Measurements from ENCODE around the gene RAB40C. TPM values are rescaled to one million over a fixed set of nuclear protein-coding genes. Genes with fewer than 3 reads are reported as not detected.

RAB40C gene
- total RNA-seq, 5 donors from 2014 or later (not counting 1 experiment from before 2014, with no cell fraction given) = 14.1 to 28.0 (median 24.4) TPM

GRCh38 chr16:575354-576196 lies 14.3 kb upstream of the RAB40C start:
- CTCF ChIA-PET = no interaction called here
- Histone ChIP-seq H3K27me3 (replicated peaks in 1 of 2; ENCODE audit: control insufficient read depth in 2 of 2, extremely low read depth in 1 of 2, insufficient read depth in 2 of 2, low read length in 1 of 2) (no peaks in the 10 kb centered on the region), H3K4me3 (ENCODE audit: control insufficient read depth in 1 of 2, extremely low read depth in 1 of 2, low read length in 1 of 2) (no peak overlapping the region), H3K9me3 (no peaks in the 10 kb centered on the region), H3K27ac (ENCODE audit: low read length) (no peak overlapping the region), H3K36me3 (ENCODE audit: control insufficient read depth in 2 of 2, extremely low read depth in 1 of 2, insufficient read depth in 1 of 2, low read length in 1 of 2) (peaks cover 2 to 8% of the 10 kb centered on the region in 2 donors), H3K4me1 (ENCODE audit: control insufficient read depth in 1 of 2, extremely low read depth in 1 of 2, insufficient read depth in 2 of 2, low read length in 2 of 2) (peaks cover 1 to 18% of the 10 kb centered on the region in 2 experiments)
- no peak overlapping the region for H3K27ac Mint-ChIP-seq
- H3K4me1 Mint-ChIP-seq = peaks cover 15 to 20% (median 16%) of the 10 kb centered on the region in 3 donors
- no peaks in the 10 kb centered on the region for H3K27me3 Mint-ChIP-seq
- H3K36me3 Mint-ChIP-seq = no peaks in the 10 kb centered on the region
- H3K4me3 Mint-ChIP-seq = no peak overlapping the region
- no peak for ATAC-seq (replicated peaks in 1 of 4)
- H3K9me3 Mint-ChIP-seq = no peaks in the 10 kb centered on the region
- POLR2A ChIA-PET = no interaction called here
- 93% methylated on average over 31 of the region's 36 CpGs for WGBS (ENCODE audit: insufficient coverage)
- no peak for DNase-seq

GRCh38 chr16:576197-576822 lies 13.6 kb upstream of the RAB40C start:
- Mint-ChIP-seq H3K36me3 (no peaks in the 10 kb centered on the region), H3K4me1 (peaks cover 7 to 12% (median 9%) of the 10 kb centered on the region in 3 donors), H3K27ac (no peak overlapping the region), H3K27me3 (no peaks in the 10 kb centered on the region), H3K9me3 (no peaks in the 10 kb centered on the region), H3K4me3 (no peak overlapping the region)
- Histone ChIP-seq H3K36me3 (ENCODE audit: control insufficient read depth in 2 of 2, extremely low read depth in 1 of 2, insufficient read depth in 1 of 2, low read length in 1 of 2) (peaks cover 2 to 8% of the 10 kb centered on the region in 2 donors), H3K9me3 (no peaks in the 10 kb centered on the region), H3K4me1 (ENCODE audit: control insufficient read depth in 1 of 2, extremely low read depth in 1 of 2, insufficient read depth in 2 of 2, low read length in 2 of 2) (peaks cover 0 to 10% of the 10 kb centered on the region in 2 experiments), H3K4me3 (ENCODE audit: control insufficient read depth in 1 of 2, extremely low read depth in 1 of 2, low read length in 1 of 2) (no peak overlapping the region), H3K27ac (ENCODE audit: low read length) (no peak overlapping the region), H3K27me3 (replicated peaks in 1 of 2; ENCODE audit: control insufficient read depth in 2 of 2, extremely low read depth in 1 of 2, insufficient read depth in 2 of 2, low read length in 1 of 2) (no peaks in the 10 kb centered on the region)
- ChIA-PET POLR2A (no interaction called here), CTCF (interaction anchor here in 1 of 2 donors (0.6 kb wide), 1 partner anchor 184 kb away, joined by 6 read pairs; no protein-coding TSS in a partner anchor)
- DNase-seq (no peak), ATAC-seq (replicated peaks in 1 of 4) (no peak)
- 90% methylated on average over 21 of the region's 21 CpGs for WGBS (ENCODE audit: insufficient coverage)

- Mint-ChIP-seq H3K27me3 (no peaks in the 10 kb centered on the region), H3K27ac (no peak overlapping the region), H3K36me3 (no peaks in the 10 kb centered on the region), H3K9me3 (no peaks in the 10 kb centered on the region), H3K4me3 (no peak overlapping the region), H3K4me1 (peaks cover 2 to 7% (median 4%) of the 10 kb centered on the region in 3 donors)
- DNase-seq (no peak), ATAC-seq (replicated peaks in 1 of 4) (no peak)
- Histone ChIP-seq H3K27me3 (replicated peaks in 1 of 2; ENCODE audit: control insufficient read depth in 2 of 2, extremely low read depth in 1 of 2, insufficient read depth in 2 of 2, low read length in 1 of 2) (no peaks in the 10 kb centered on the region), H3K27ac (ENCODE audit: low read length) (no peak overlapping the region), H3K36me3 (ENCODE audit: control insufficient read depth in 2 of 2, extremely low read depth in 1 of 2, insufficient read depth in 1 of 2, low read length in 1 of 2) (peaks cover 2 to 8% of the 10 kb centered on the region in 2 donors), H3K4me1 (ENCODE audit: control insufficient read depth in 1 of 2, extremely low read depth in 1 of 2, insufficient read depth in 2 of 2, low read length in 2 of 2) (peaks cover 0 to 10% of the 10 kb centered on the region in 2 experiments), H3K9me3 (no peaks in the 10 kb centered on the region), H3K4me3 (ENCODE audit: control insufficient read depth in 1 of 2, extremely low read depth in 1 of 2, low read length in 1 of 2) (no peak overlapping the region)
- POLR2A ChIA-PET = no interaction called here
- WGBS (ENCODE audit: insufficient coverage) = 0% methylated on average over 1 of the region's 8 CpGs
- CTCF ChIA-PET = interaction anchor here in 1 of 2 donors (0.6 to 0.7 kb wide), 2 partner anchors 10 to 184 kb away, joined by 4 to 6 read pairs; partner anchors contain the start of gene NHLRC4
Observed at GRCh38 chr16:576823-577201, 13.1 kb upstream of the RAB40C start.

GRCh38 chr16:577796-578195 lies 12.1 kb upstream of the RAB40C start:
- no peak overlapping the region for H3K27ac Mint-ChIP-seq
- no peak for DNase-seq
- no peak overlapping the region for H3K4me3 Mint-ChIP-seq
- no peaks in the 10 kb centered on the region for H3K9me3 Mint-ChIP-seq
- H3K27me3 Mint-ChIP-seq = no peaks in the 10 kb centered on the region
- CTCF ChIA-PET = no interaction called here
- Histone ChIP-seq H3K36me3 (ENCODE audit: control insufficient read depth in 2 of 2, extremely low read depth in 1 of 2, insufficient read depth in 1 of 2, low read length in 1 of 2) (peaks cover 2 to 8% of the 10 kb centered on the region in 2 donors), H3K4me3 (ENCODE audit: control insufficient read depth in 1 of 2, extremely low read depth in 1 of 2, low read length in 1 of 2) (no peak overlapping the region), H3K9me3 (no peaks in the 10 kb centered on the region), H3K27me3 (replicated peaks in 1 of 2; ENCODE audit: control insufficient read depth in 2 of 2, extremely low read depth in 1 of 2, insufficient read depth in 2 of 2, low read length in 1 of 2) (no peaks in the 10 kb centered on the region), H3K27ac (ENCODE audit: low read length) (no peak overlapping the region), H3K4me1 (ENCODE audit: control insufficient read depth in 1 of 2, extremely low read depth in 1 of 2, insufficient read depth in 2 of 2, low read length in 2 of 2) (peaks cover 0 to 10% of the 10 kb centered on the region in 2 experiments)
- no peaks in the 10 kb centered on the region for H3K36me3 Mint-ChIP-seq
- peaks cover 0 to 3% (median 0%) of the 10 kb centered on the region in 3 donors for H3K4me1 Mint-ChIP-seq
- POLR2A ChIA-PET = no interaction called here
- 97% methylated on average over 13 of the region's 13 CpGs for WGBS (ENCODE audit: insufficient coverage)
- ATAC-seq (replicated peaks in 1 of 4) = no peak

DNA sequence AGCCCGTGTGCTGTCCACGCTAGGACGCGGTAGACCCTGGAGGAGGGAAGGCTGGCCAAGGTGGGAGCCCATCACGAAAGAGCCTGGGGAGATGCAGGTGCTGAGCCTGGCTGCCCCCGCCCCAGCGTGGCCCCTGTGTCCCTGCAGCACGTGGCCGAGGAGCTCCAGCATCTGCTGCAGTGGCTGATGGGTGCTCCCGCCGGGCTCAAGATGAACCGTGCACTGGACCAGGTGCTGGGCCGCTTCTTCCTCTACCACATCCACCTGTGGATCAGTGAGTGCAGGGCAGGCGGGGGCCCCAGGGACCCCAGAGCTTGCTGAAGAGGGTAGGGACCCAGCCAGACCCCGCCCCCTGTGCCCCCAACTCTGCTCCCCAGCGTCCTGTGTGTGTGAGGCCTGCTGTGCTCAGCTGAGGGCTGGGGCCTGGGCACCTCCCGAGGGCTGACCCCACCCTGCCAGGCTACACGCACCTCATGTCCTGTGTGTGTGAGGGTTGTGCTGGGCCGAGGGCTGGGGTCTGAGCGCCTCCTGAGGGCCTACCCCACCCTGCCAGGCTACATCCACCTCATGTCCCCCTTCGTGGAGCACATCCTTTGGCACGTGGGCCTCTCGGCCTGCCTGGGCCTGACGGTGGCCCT lies 11.5 kb upstream of the RAB40C start:
- peaks cover 2 to 8% of the 10 kb centered on the region in 2 donors for H3K36me3 ChIP-seq (ENCODE audit: control insufficient read depth in 2 of 2, extremely low read depth in 1 of 2, insufficient read depth in 1 of 2, low read length in 1 of 2)
- H3K4me3 Mint-ChIP-seq = no peak overlapping the region
- H3K36me3 Mint-ChIP-seq = no peaks in the 10 kb centered on the region
- H3K27me3 Mint-ChIP-seq = no peaks in the 10 kb centered on the region
- no peak overlapping the region for H3K27ac Mint-ChIP-seq
- H3K4me1 Mint-ChIP-seq = peaks cover 0 to 3% (median 0%) of the 10 kb centered on the region in 3 donors
- H3K27ac ChIP-seq (ENCODE audit: low read length) = no peak overlapping the region
- H3K4me1 ChIP-seq (ENCODE audit: control insufficient read depth in 1 of 2, extremely low read depth in 1 of 2, insufficient read depth in 2 of 2, low read length in 2 of 2) = peaks cover 0 to 10% of the 10 kb centered on the region in 2 experiments
- no peaks in the 10 kb centered on the region for H3K9me3 ChIP-seq
- no peaks in the 10 kb centered on the region for H3K9me3 Mint-ChIP-seq
- DNase-seq (no peak), ATAC-seq (replicated peaks in 1 of 4) (no peak)
- POLR2A ChIA-PET = no interaction called here
- 92% methylated on average over 12 of the region's 24 CpGs for WGBS (ENCODE audit: insufficient coverage)
- no peaks in the 10 kb centered on the region for H3K27me3 ChIP-seq (replicated peaks in 1 of 2; ENCODE audit: control insufficient read depth in 2 of 2, extremely low read depth in 1 of 2, insufficient read depth in 2 of 2, low read length in 1 of 2)
- H3K4me3 ChIP-seq (ENCODE audit: control insufficient read depth in 1 of 2, extremely low read depth in 1 of 2, low read length in 1 of 2) = no peak overlapping the region
- CTCF ChIA-PET = interaction anchor here in 1 of 2 donors (1.0 to 1.1 kb wide), 2 partner anchors 10 to 57 kb away, joined by 3 to 5 read pairs; partner anchors contain the start of gene METTL26

DNA sequence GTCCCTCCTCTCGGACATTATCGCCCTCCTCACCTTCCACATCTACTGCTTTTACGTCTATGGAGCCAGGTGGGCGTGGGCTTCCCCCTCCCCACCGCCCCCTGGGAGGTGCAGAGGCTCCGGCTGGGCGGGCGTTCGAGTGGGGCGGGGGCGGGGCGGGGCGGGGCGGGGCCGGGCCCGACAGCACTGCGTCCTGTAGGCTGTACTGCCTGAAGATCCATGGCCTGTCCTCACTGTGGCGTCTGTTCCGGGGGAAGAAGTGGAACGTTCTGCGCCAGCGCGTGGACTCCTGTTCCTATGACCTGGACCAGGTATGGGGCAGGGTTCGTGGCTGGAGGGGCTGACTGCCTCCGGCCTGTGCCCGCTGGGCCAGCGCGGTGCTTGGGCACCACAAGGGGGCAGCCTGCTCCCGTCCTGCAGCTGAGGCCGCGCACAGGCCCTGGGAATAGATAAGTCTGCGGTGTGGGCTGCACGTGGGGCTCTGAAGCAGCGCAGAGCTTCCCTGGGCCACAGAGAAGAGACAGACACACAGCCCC lies 10.9 kb upstream of the RAB40C start:
- Histone ChIP-seq H3K36me3 (ENCODE audit: control insufficient read depth in 2 of 2, extremely low read depth in 1 of 2, insufficient read depth in 1 of 2, low read length in 1 of 2) (peaks cover under 1 to 8% of the 10 kb centered on the region in 2 donors), H3K4me3 (ENCODE audit: control insufficient read depth in 1 of 2, extremely low read depth in 1 of 2, low read length in 1 of 2) (no peak overlapping the region), H3K27ac (ENCODE audit: low read length) (no peak overlapping the region), H3K27me3 (replicated peaks in 1 of 2; ENCODE audit: control insufficient read depth in 2 of 2, extremely low read depth in 1 of 2, insufficient read depth in 2 of 2, low read length in 1 of 2) (no peaks in the 10 kb centered on the region), H3K4me1 (ENCODE audit: control insufficient read depth in 1 of 2, extremely low read depth in 1 of 2, insufficient read depth in 2 of 2, low read length in 2 of 2) (peaks cover 0 to 10% of the 10 kb centered on the region in 2 experiments), H3K9me3 (no peaks in the 10 kb centered on the region)
- CTCF ChIA-PET = interaction anchor here in 1 of 2 donors (1.0 to 1.1 kb wide), 2 partner anchors 10 to 57 kb away, joined by 3 to 5 read pairs; partner anchors contain the start of gene METTL26
- no peaks in the 10 kb centered on the region for H3K27me3 Mint-ChIP-seq
- no peak overlapping the region for H3K27ac Mint-ChIP-seq
- H3K9me3 Mint-ChIP-seq = no peaks in the 10 kb centered on the region
- no peak overlapping the region for H3K4me3 Mint-ChIP-seq
- 38% methylated on average over 31 of the region's 34 CpGs for WGBS (ENCODE audit: insufficient coverage)
- ATAC-seq (replicated peaks in 1 of 4) (peak; percentile 75 to 92 (median 80)), DNase-seq (peak in 32 of 35 experiments; percentile 28 to 81 (median 50))
- POLR2A ChIA-PET = no interaction called here
- H3K36me3 Mint-ChIP-seq = no peaks in the 10 kb centered on the region
- peaks cover 0 to 3% (median 0%) of the 10 kb centered on the region in 3 donors for H3K4me1 Mint-ChIP-seq
